ENCODE data around the gene KDM4B. TPM values are rescaled to one million over a fixed set of nuclear protein-coding genes. Genes with fewer than 3 reads are reported as not detected.

Gene KDM4B
- total and polyA plus RNA-seq, 2 donors (not counting 1 experiment from before 2014, with no cell fraction given), result 75.5 to 205 TPM

DNA sequence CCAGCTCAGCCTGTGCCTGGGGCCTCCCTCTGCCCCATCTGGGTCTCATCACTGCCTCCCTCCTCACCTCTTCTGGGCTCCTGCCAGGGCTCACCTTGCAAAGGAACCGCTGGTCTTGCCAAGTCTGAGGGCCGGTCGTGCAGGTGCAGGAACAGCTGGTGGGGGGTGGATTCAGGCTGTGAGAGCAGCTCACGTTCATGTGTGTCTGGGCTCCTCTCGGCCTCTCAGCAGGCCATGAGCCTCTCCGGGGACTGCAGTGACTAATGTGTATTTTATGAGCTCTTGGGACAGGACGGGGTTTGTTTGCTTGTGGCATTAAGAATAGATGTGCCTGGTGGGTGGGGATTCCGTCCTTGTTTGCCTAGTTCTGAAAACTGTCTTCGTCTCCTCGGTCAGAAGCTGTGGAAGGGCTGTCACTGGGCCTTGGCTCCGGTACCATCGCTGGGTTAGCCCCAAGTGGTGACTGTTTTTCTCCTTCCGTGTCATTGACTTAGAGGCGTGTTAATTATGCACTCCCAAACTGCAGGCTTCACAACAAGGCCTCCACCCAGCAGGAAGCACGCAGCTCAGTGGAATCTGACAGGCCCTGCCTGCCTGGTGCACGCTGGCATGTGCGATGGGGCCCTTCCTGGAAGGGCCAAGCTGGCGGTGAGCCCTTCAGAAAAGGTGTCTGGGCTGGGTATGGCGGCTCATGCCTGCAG lies 77.6 kb downstream of the KDM4B start:
- no peaks in the 10 kb centered on the region for H3K27me3 Mint-ChIP-seq
- H3K9ac ChIP-seq (ENCODE audit: low read length), result no peak overlapping the region
- POLR2A ChIA-PET, result interaction anchor here (0.6 kb wide), 1 partner anchor 128 kb away, joined by 10 read pairs; no protein-coding TSS in a partner anchor
- CTCF ChIA-PET, result interaction anchor here (0.6 to 11.7 kb wide), 11 partner anchors 8 to 534 kb away, joined by 3 to 102 read pairs (median 4); no protein-coding TSS in a partner anchor
- peaks cover 14% of the 10 kb centered on the region for H3K4me1 Mint-ChIP-seq
- peaks cover 47% of the 10 kb centered on the region for H3K79me2 ChIP-seq (ENCODE audit: control insufficient read depth, insufficient read depth, low read length)
- TF ChIP-seq EZH2 (IDR thresholded peaks at IDR 0.05; ENCODE audit: borderline replicate concordance, insufficient read depth, low read depth, low read length, poor library complexity, severe bottlenecking) (no peak), CTCF (IDR thresholded peaks at IDR 0.05) (no peak)
- DNase-seq (no peak), ATAC-seq (ENCODE audit: low read depth) (no peak)
- no peaks in the 10 kb centered on the region for H3K27me3 ChIP-seq (replicated peaks in 1 of 4; ENCODE audit: control extremely low read depth in 1 of 4, control insufficient read depth in 3 of 4, insufficient read depth in 4 of 4, low read length in 3 of 4)
- intact Hi-C loops (cut with micrococcal nuclease), result loop anchor here (10.0 kb wide), 1 partner anchor 308 kb away; no protein-coding TSS in a partner anchor
- no peak overlapping the region for H3K4me3 ChIP-seq (ENCODE audit: control extremely low read depth in 1 of 5, extremely low read depth in 1 of 5, insufficient read depth in 1 of 5, low read depth in 2 of 5, low read length in 4 of 5)
- H3K27ac Mint-ChIP-seq, result no peak overlapping the region
- no peak overlapping the region for H3K4me2 ChIP-seq (replicated peaks; ENCODE audit: low read depth, low read length, poor library complexity, severe bottlenecking)
- H3K36me3 ChIP-seq (replicated peaks in 1 of 2; ENCODE audit: control extremely low read depth in 1 of 2, control insufficient read depth in 1 of 2, extremely low read depth in 1 of 2, insufficient read depth in 2 of 2, low read length in 1 of 2), result peaks cover 0 to 24% of the 10 kb centered on the region in 2 experiments
- no peaks in the 10 kb centered on the region for H3K9me3 ChIP-seq (ENCODE audit: control extremely low read depth in 1 of 3, control insufficient read depth in 2 of 3, insufficient read depth in 1 of 3, low read length in 2 of 3)
- H3K9me3 Mint-ChIP-seq (ENCODE audit: insufficient read depth), result no peaks in the 10 kb centered on the region
- 87% methylated on average over 17 of the region's 19 CpGs for WGBS (ENCODE audit: insufficient coverage)
- peaks cover 8 to 29% of the 10 kb centered on the region in 2 donors for H3K4me1 ChIP-seq (ENCODE audit: control insufficient read depth in 2 of 2, insufficient read depth in 2 of 2, low read length in 2 of 2)
- H2AFZ ChIP-seq (ENCODE audit: insufficient read depth, low read depth, low read length, poor library complexity, severe bottlenecking), result no peak overlapping the region
- no peak overlapping the region for H3K27ac ChIP-seq (ENCODE audit: low read length in 2 of 2)
- no peak overlapping the region for H3K4me3 Mint-ChIP-seq
- peaks cover 57% of the 10 kb centered on the region for H4K20me1 ChIP-seq (ENCODE audit: control insufficient read depth, insufficient read depth, low read length, poor library complexity, severe bottlenecking)

Measured in B cell (primary cell).